ENCODE data around the gene IRF2.

The IRF2 gene

GRCh38 chr4:184351560-184352451, 122.5 kb downstream of the IRF2 start:
- no peaks in the 10 kb centered on the region for H3K9me3 ChIP-seq (ENCODE audit: insufficient read depth, low read length, severe bottlenecking)
- H2AFZ ChIP-seq (ENCODE audit: low read depth, low read length), result no peak overlapping the region
- no peaks in the 10 kb centered on the region for H3K27me3 ChIP-seq (ENCODE audit: insufficient read depth, low read length, poor library complexity)
- H3K79me2 ChIP-seq (ENCODE audit: insufficient read depth, low read length), result no peaks in the 10 kb centered on the region
- H3K9ac ChIP-seq (ENCODE audit: low read depth, low read length), result no peak overlapping the region
- ATAC-seq (ENCODE audit: insufficient read depth, low read depth) (no peak), DNase-seq (no peak)
- H3K27ac ChIP-seq (ENCODE audit: low read length), result no peak overlapping the region
- peaks cover 12% of the 10 kb centered on the region for H3K4me1 ChIP-seq (ENCODE audit: insufficient read depth, low read length)
- TF ChIP-seq EZH2 (IDR thresholded peaks at IDR 0.05; ENCODE audit: borderline replicate concordance, low read depth, low read length, severe bottlenecking) (no peak), CTCF (IDR thresholded peaks at IDR 0.05; ENCODE audit: borderline replicate concordance, extremely low read depth, low read length, poor library complexity, severe bottlenecking) (no peak)
- no peaks in the 10 kb centered on the region for H3K36me3 ChIP-seq (ENCODE audit: insufficient read depth, low read length)
- H3K4me2 ChIP-seq (ENCODE audit: insufficient read depth, low read length), result no peak overlapping the region
- no peaks in the 10 kb centered on the region for H4K20me1 ChIP-seq (ENCODE audit: insufficient read depth, low read length)
- H3K4me3 ChIP-seq (ENCODE audit: low read depth in 1 of 2, low read length in 2 of 2), result no peak overlapping the region

GRCh38 chr4:184350964-184351363, 123.4 kb downstream of the IRF2 start:
- no peak overlapping the region for H2AFZ ChIP-seq (ENCODE audit: low read depth, low read length)
- H4K20me1 ChIP-seq (ENCODE audit: insufficient read depth, low read length), result no peaks in the 10 kb centered on the region
- no peak overlapping the region for H3K4me2 ChIP-seq (ENCODE audit: insufficient read depth, low read length)
- H3K36me3 ChIP-seq (ENCODE audit: insufficient read depth, low read length), result no peaks in the 10 kb centered on the region
- H3K4me3 ChIP-seq (ENCODE audit: low read depth in 1 of 2, low read length in 2 of 2), result no peak overlapping the region
- ATAC-seq (ENCODE audit: insufficient read depth, low read depth) (no peak), DNase-seq (no peak)
- no peak overlapping the region for H3K27ac ChIP-seq (ENCODE audit: low read length)
- peaks cover 12% of the 10 kb centered on the region for H3K4me1 ChIP-seq (ENCODE audit: insufficient read depth, low read length)
- TF ChIP-seq EZH2 (IDR thresholded peaks at IDR 0.05; ENCODE audit: borderline replicate concordance, low read depth, low read length, severe bottlenecking) (no peak), CTCF (IDR thresholded peaks at IDR 0.05; ENCODE audit: borderline replicate concordance, extremely low read depth, low read length, poor library complexity, severe bottlenecking) (no peak)
- no peaks in the 10 kb centered on the region for H3K9me3 ChIP-seq (ENCODE audit: insufficient read depth, low read length, severe bottlenecking)
- H3K27me3 ChIP-seq (ENCODE audit: insufficient read depth, low read length, poor library complexity), result no peaks in the 10 kb centered on the region
- H3K79me2 ChIP-seq (ENCODE audit: insufficient read depth, low read length), result no peaks in the 10 kb centered on the region
- no peak overlapping the region for H3K9ac ChIP-seq (ENCODE audit: low read depth, low read length)

GRCh38 chr4:184350213-184350817, 124.0 kb downstream of the IRF2 start:
- TF ChIP-seq EZH2 (IDR thresholded peaks at IDR 0.05; ENCODE audit: borderline replicate concordance, low read depth, low read length, severe bottlenecking) (no peak), CTCF (IDR thresholded peaks at IDR 0.05; ENCODE audit: borderline replicate concordance, extremely low read depth, low read length, poor library complexity, severe bottlenecking) (no peak)
- Histone ChIP-seq H2AFZ (ENCODE audit: low read depth, low read length) (no peak overlapping the region), H3K27ac (ENCODE audit: low read length) (no peak overlapping the region), H3K79me2 (ENCODE audit: insufficient read depth, low read length) (no peaks in the 10 kb centered on the region), H3K27me3 (ENCODE audit: insufficient read depth, low read length, poor library complexity) (no peaks in the 10 kb centered on the region), H4K20me1 (ENCODE audit: insufficient read depth, low read length) (no peaks in the 10 kb centered on the region), H3K9me3 (ENCODE audit: insufficient read depth, low read length, severe bottlenecking) (no peaks in the 10 kb centered on the region), H3K4me1 (ENCODE audit: insufficient read depth, low read length) (peaks cover 10% of the 10 kb centered on the region), H3K4me2 (ENCODE audit: insufficient read depth, low read length) (no peak overlapping the region), H3K4me3 (ENCODE audit: low read depth in 1 of 2, low read length in 2 of 2) (no peak overlapping the region), H3K36me3 (ENCODE audit: insufficient read depth, low read length) (no peaks in the 10 kb centered on the region), H3K9ac (ENCODE audit: low read depth, low read length) (no peak overlapping the region)
- no peak for ATAC-seq (ENCODE audit: insufficient read depth, low read depth)
- DNase-seq, result no peak

Data from DND-41 (cell line).